ENCODE data around the gene VCAN. TPM values are rescaled to one million over a fixed set of nuclear protein-coding genes. Genes with fewer than 3 reads are reported as not detected.

VCAN gene
- 735 and 1,474 TPM in 2 replicates for total RNA-seq (ENCODE audit: low replicate concordance)

DNA sequence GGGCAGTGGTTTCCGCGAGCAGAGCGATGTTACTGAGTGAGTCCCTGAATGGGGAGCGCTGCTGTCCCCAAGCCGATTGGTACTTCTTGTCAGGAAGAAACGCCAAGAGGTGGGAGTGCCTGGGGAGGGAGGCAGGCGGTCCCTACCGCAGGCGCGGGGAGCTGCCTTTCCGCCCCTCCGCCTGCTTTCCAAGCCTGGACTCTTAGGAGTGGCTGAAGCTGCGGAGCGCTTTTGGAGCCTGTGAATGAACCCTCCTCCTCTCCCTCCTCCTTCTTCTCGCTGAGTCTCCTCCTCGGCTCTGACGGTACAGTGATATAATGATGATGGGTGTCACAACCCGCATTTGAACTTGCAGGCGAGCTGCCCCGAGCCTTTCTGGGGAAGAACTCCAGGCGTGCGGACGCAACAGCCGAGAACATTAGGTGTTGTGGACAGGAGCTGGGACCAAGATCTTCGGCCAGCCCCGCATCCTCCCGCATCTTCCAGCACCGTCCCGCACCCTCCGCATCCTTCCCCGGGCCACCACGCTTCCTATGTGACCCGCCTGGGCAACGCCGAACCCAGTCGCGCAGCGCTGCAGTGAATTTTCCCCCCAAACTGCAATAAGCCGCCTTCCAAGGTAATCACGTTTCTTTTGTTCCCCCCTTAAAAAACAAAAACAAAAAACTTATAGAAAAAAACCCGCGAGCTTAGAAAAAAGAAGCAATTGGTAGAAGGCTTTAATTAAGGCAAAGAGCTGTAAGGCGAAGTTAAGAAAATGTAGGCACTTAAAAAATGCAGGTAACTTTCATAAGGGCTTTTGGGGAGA is at the start of gene VCAN:
Gene VCAN (plus strand): TSS at position 340 of the 808 bp plus-strand sequence. CDS start 11,775 bp downstream, outside the sequence.

Other genes starting within 250 kb of the VCAN start
- gene HAPLN1, start 249.1 kb downstream of the VCAN start, total RNA-seq (ENCODE audit: low replicate concordance): under 0.01 and 75.5 TPM in 2 replicates